Mucosa of stomach (tissue), 1 donor: ENCODE measurements around the gene DIS3L2.

Experiments used
- H3K27me3 ChIP-seq: one replicate; pipeline ENCODE4 v1.7.0; 2013; ENCODE audit warnings: mild to moderate bottlenecking, low read length; ENCODE audit not compliant: control insufficient read depth, insufficient read depth
- H3K36me3 ChIP-seq: one replicate; pipeline ENCODE4 v1.7.0; 2013; ENCODE audit warnings: low read length; ENCODE audit not compliant: control insufficient read depth, insufficient read depth
- H3K4me1 ChIP-seq: one replicate; pipeline ENCODE4 v1.7.0; 2013; ENCODE audit warnings: mild to moderate bottlenecking, low read length; ENCODE audit not compliant: control insufficient read depth, insufficient read depth
- H3K4me3 ChIP-seq: one replicate; pipeline ENCODE4 v1.7.0; 2013; ENCODE audit warnings: low read length
- H3K9ac ChIP-seq: one replicate; pipeline ENCODE4 v1.7.0; 2013; ENCODE audit warnings: mild to moderate bottlenecking, low read length, moderate library complexity
- H3K9me3 ChIP-seq: one replicate; pipeline ENCODE4 v1.7.0; 2013; ENCODE audit warnings: mild to moderate bottlenecking, low read length, moderate library complexity; ENCODE audit not compliant: control insufficient read depth
- donor health status: Pancreatic carcinoma.

The DIS3L2 gene

GRCh38 chr2:231984992-231985391, 23.5 kb downstream of the DIS3L2 start:
- Histone ChIP-seq H3K9ac (no peak overlapping the region), H3K4me1 (peaks cover 5% of the 10 kb centered on the region), H3K27me3 (no peaks in the 10 kb centered on the region), H3K36me3 (no peaks in the 10 kb centered on the region), H3K4me3 (no peak overlapping the region), H3K9me3 (no peaks in the 10 kb centered on the region)

GRCh38 chr2:231985823-231986261, 24.3 kb downstream of the DIS3L2 start:
- H3K36me3 ChIP-seq, result no peaks in the 10 kb centered on the region
- no peak overlapping the region for H3K4me3 ChIP-seq
- no peak overlapping the region for H3K9ac ChIP-seq
- H3K27me3 ChIP-seq, result no peaks in the 10 kb centered on the region
- H3K9me3 ChIP-seq, result no peaks in the 10 kb centered on the region
- peaks cover 5% of the 10 kb centered on the region for H3K4me1 ChIP-seq

GRCh38 chr2:231987124-231987727, 25.7 kb downstream of the DIS3L2 start:
- Histone ChIP-seq H3K9me3 (no peaks in the 10 kb centered on the region), H3K4me1 (peaks cover 5% of the 10 kb centered on the region), H3K9ac (no peak overlapping the region), H3K27me3 (no peaks in the 10 kb centered on the region), H3K36me3 (no peaks in the 10 kb centered on the region), H3K4me3 (no peak overlapping the region)

GRCh38 chr2:231988179-231988866, 26.8 kb downstream of the DIS3L2 start:
- H3K27me3 ChIP-seq, result no peaks in the 10 kb centered on the region
- no peaks in the 10 kb centered on the region for H3K9me3 ChIP-seq
- H3K9ac ChIP-seq, result no peak overlapping the region
- no peak overlapping the region for H3K4me3 ChIP-seq
- H3K36me3 ChIP-seq, result no peaks in the 10 kb centered on the region
- H3K4me1 ChIP-seq, result peaks cover 5% of the 10 kb centered on the region

- no peak overlapping the region for H3K4me3 ChIP-seq
- H3K4me1 ChIP-seq, result peaks cover 5% of the 10 kb centered on the region
- H3K9ac ChIP-seq, result no peak overlapping the region
- no peaks in the 10 kb centered on the region for H3K9me3 ChIP-seq
- no peaks in the 10 kb centered on the region for H3K27me3 ChIP-seq
- H3K36me3 ChIP-seq, result no peaks in the 10 kb centered on the region
Measured at GRCh38 chr2:231991664-231992063, 30.2 kb downstream of the DIS3L2 start.

- no peaks in the 10 kb centered on the region for H3K4me1 ChIP-seq
- no peaks in the 10 kb centered on the region for H3K9me3 ChIP-seq
- no peaks in the 10 kb centered on the region for H3K27me3 ChIP-seq
- H3K9ac ChIP-seq, result no peak overlapping the region
- no peak overlapping the region for H3K4me3 ChIP-seq
- H3K36me3 ChIP-seq, result no peaks in the 10 kb centered on the region
Measured at GRCh38 chr2:231992888-231993287, 31.4 kb downstream of the DIS3L2 start.

GRCh38 chr2:231996797-231997540, 35.5 kb downstream of the DIS3L2 start:
- Histone ChIP-seq H3K9me3 (no peaks in the 10 kb centered on the region), H3K4me1 (no peaks in the 10 kb centered on the region), H3K4me3 (no peak overlapping the region), H3K9ac (no peak overlapping the region), H3K27me3 (no peaks in the 10 kb centered on the region), H3K36me3 (no peaks in the 10 kb centered on the region)

- no peak overlapping the region for H3K4me3 ChIP-seq
Measured at GRCh38 chr2:231998046-231998445, 36.5 kb downstream of the DIS3L2 start.

GRCh38 chr2:232000439-232000838, 38.9 kb downstream of the DIS3L2 start:
- Histone ChIP-seq H3K9ac (no peak overlapping the region), H3K36me3 (no peaks in the 10 kb centered on the region), H3K4me3 (no peak overlapping the region), H3K4me1 (no peaks in the 10 kb centered on the region), H3K27me3 (no peaks in the 10 kb centered on the region), H3K9me3 (no peaks in the 10 kb centered on the region)

More at GRCh38 chr2:231998046-231998445, 36.5 kb downstream of the DIS3L2 start:
- no peaks in the 10 kb centered on the region for H3K36me3 ChIP-seq
- H3K9ac ChIP-seq, result no peak overlapping the region
- no peaks in the 10 kb centered on the region for H3K9me3 ChIP-seq
- no peaks in the 10 kb centered on the region for H3K4me1 ChIP-seq
- no peaks in the 10 kb centered on the region for H3K27me3 ChIP-seq

- H3K4me3 ChIP-seq, result no peak overlapping the region
- no peaks in the 10 kb centered on the region for H3K9me3 ChIP-seq
- H3K27me3 ChIP-seq, result no peaks in the 10 kb centered on the region
- H3K4me1 ChIP-seq, result no peaks in the 10 kb centered on the region
- no peaks in the 10 kb centered on the region for H3K36me3 ChIP-seq
- H3K9ac ChIP-seq, result no peak overlapping the region
Measured at GRCh38 chr2:232001073-232001472, 39.6 kb downstream of the DIS3L2 start.

GRCh38 chr2:232006253-232006652, 44.7 kb downstream of the DIS3L2 start:
- H3K4me3 ChIP-seq, result no peak overlapping the region
- no peaks in the 10 kb centered on the region for H3K9me3 ChIP-seq
- no peaks in the 10 kb centered on the region for H3K4me1 ChIP-seq
- no peak overlapping the region for H3K9ac ChIP-seq
- no peaks in the 10 kb centered on the region for H3K36me3 ChIP-seq
- no peaks in the 10 kb centered on the region for H3K27me3 ChIP-seq

- Histone ChIP-seq H3K9me3 (no peaks in the 10 kb centered on the region), H3K27me3 (no peaks in the 10 kb centered on the region), H3K4me1 (no peaks in the 10 kb centered on the region), H3K9ac (no peak overlapping the region), H3K4me3 (no peak overlapping the region), H3K36me3 (no peaks in the 10 kb centered on the region)
Measured at GRCh38 chr2:232008907-232009638, 47.6 kb downstream of the DIS3L2 start.
